ENCODE results near the gene SLC22A1.

The SLC22A1 gene

GRCh38 chr6:160134779-160135547, 13.3 kb downstream of the SLC22A1 start:
- TF ChIP-seq EP300 (IDR thresholded peaks at IDR 0.05; ENCODE audit: borderline replicate concordance): no peak
- no peak for TF ChIP-seq CREB1 (IDR thresholded peaks at IDR 0.05; ENCODE audit: low read depth)
- no peak for TF ChIP-seq MAX (IDR thresholded peaks at IDR 0.05)
- no peak for TF ChIP-seq ZBTB7A (IDR thresholded peaks at IDR 0.05; ENCODE audit: low read depth)

- TF ChIP-seq ZBTB7A (IDR thresholded peaks at IDR 0.05; ENCODE audit: low read depth): no peak
- no peak for TF ChIP-seq EGR1 (IDR thresholded peaks at IDR 0.05)
- TF ChIP-seq NFIC (IDR thresholded peaks at IDR 0.05): no peak
- no peak for TF ChIP-seq CEBPB (IDR thresholded peaks at IDR 0.05)
- no peak for TF ChIP-seq CREB1 (IDR thresholded peaks at IDR 0.05; ENCODE audit: low read depth)
- TF ChIP-seq REST (IDR thresholded peaks at IDR 0.05; ENCODE audit: low read depth): no peak
- TF ChIP-seq TEAD4 (IDR thresholded peaks at IDR 0.05): no peak
- no peak for TF ChIP-seq EP300 (IDR thresholded peaks at IDR 0.05; ENCODE audit: borderline replicate concordance)
- TF ChIP-seq TAF1 (IDR thresholded peaks at IDR 0.05; ENCODE audit: low read depth): no peak
- TF ChIP-seq FOXM1 (IDR thresholded peaks at IDR 0.05; ENCODE audit: borderline replicate concordance, low read depth): no peak
These were observed 14.5 kb downstream of the SLC22A1 start for GRCh38 chr6:160135907-160136655.

GRCh38 chr6:160137130-160137988, 15.7 kb downstream of the SLC22A1 start:
- no peak for TF ChIP-seq MAX (IDR thresholded peaks at IDR 0.05)
- no peak for TF ChIP-seq FOXM1 (IDR thresholded peaks at IDR 0.05; ENCODE audit: borderline replicate concordance, low read depth)
- TF ChIP-seq USF1 (IDR thresholded peaks at IDR 0.05): no peak
- no peak for TF ChIP-seq CREB1 (IDR thresholded peaks at IDR 0.05; ENCODE audit: low read depth)
- TF ChIP-seq CEBPB (IDR thresholded peaks at IDR 0.05): no peak
- TF ChIP-seq TCF12 (IDR thresholded peaks at IDR 0.05; ENCODE audit: low read depth): no peak
- no peak for TF ChIP-seq TEAD4 (IDR thresholded peaks at IDR 0.05)
- no peak for TF ChIP-seq EP300 (IDR thresholded peaks at IDR 0.05; ENCODE audit: borderline replicate concordance)
- TF ChIP-seq ZBTB7A (IDR thresholded peaks at IDR 0.05; ENCODE audit: low read depth): no peak
- no peak for TF ChIP-seq TAF1 (IDR thresholded peaks at IDR 0.05; ENCODE audit: low read depth)
- TF ChIP-seq EGR1 (IDR thresholded peaks at IDR 0.05): no peak
- TF ChIP-seq REST (IDR thresholded peaks at IDR 0.05; ENCODE audit: low read depth): no peak
- no peak for TF ChIP-seq YY1 (IDR thresholded peaks at IDR 0.05; ENCODE audit: low read depth)
- TF ChIP-seq NFIC (IDR thresholded peaks at IDR 0.05): no peak
- no peak for TF ChIP-seq RAD21 (IDR thresholded peaks at IDR 0.05; ENCODE audit: low read depth)

GRCh38 chr6:160137989-160138835, 16.6 kb downstream of the SLC22A1 start:
- TF ChIP-seq USF1 (IDR thresholded peaks at IDR 0.05) (no peak), RAD21 (IDR thresholded peaks at IDR 0.05; ENCODE audit: low read depth) (peak; percentile 78)

Measured in Ishikawa (cell line).